Inflammatory macrophage (primary cell): ENCODE data around the gene OTOGL.
"Not testable (repeated sequence)": the region's sequence is repeated elsewhere in the genome, so short reads cannot be mapped to it uniquely, and the experiment has no call there.

ENCODE experiments used
- DNase-seq, 2 donors: peaks; one replicate each; pipeline ENCODE4 v3.0.0-alpha.2; 2020 to 2022

OTOGL gene

GRCh38 chr12:80227904-80228303, 128.6 kb downstream of the OTOGL start:
- not testable (repeated sequence) for DNase-seq

- DNase-seq: no peak
Observed at GRCh38 chr12:80230068-80230467, 130.7 kb downstream of the OTOGL start.

GRCh38 chr12:80232837-80233236, 133.5 kb downstream of the OTOGL start:
- DNase-seq: no peak

GRCh38 chr12:80233926-80234325, 134.6 kb downstream of the OTOGL start:
- no peak for DNase-seq

GRCh38 chr12:80234667-80235066, 135.3 kb downstream of the OTOGL start:
- no peak for DNase-seq

GRCh38 chr12:80235944-80236343, 136.6 kb downstream of the OTOGL start:
- DNase-seq: no peak

- no peak for DNase-seq
Observed at GRCh38 chr12:80239867-80240266, 140.5 kb downstream of the OTOGL start.

GRCh38 chr12:80241576-80242273, 142.4 kb downstream of the OTOGL start:
- no peak for DNase-seq

- no peak for DNase-seq
Observed at GRCh38 chr12:80242321-80242720, 143.0 kb downstream of the OTOGL start.

- not testable (repeated sequence) for DNase-seq
Observed at GRCh38 chr12:80249581-80249980, 150.2 kb downstream of the OTOGL start.

GRCh38 chr12:80257920-80258319, 158.6 kb downstream of the OTOGL start:
- DNase-seq: no peak

GRCh38 chr12:80260269-80260668, 160.9 kb downstream of the OTOGL start:
- no peak for DNase-seq

GRCh38 chr12:80261403-80261802, 162.1 kb downstream of the OTOGL start:
- DNase-seq: no peak

GRCh38 chr12:80262346-80262745, 163.0 kb downstream of the OTOGL start:
- no peak for DNase-seq

- DNase-seq: no peak
Observed at GRCh38 chr12:80262771-80263170, 163.4 kb downstream of the OTOGL start.

- DNase-seq: no peak
Observed at GRCh38 chr12:80264386-80264785, 165.0 kb downstream of the OTOGL start.

- no peak for DNase-seq
Observed at GRCh38 chr12:80264891-80265290, 165.6 kb downstream of the OTOGL start.

GRCh38 chr12:80268924-80269749, 169.8 kb downstream of the OTOGL start:
- no peak for DNase-seq

- peak; percentile 28 to 30 for DNase-seq
Observed at GRCh38 chr12:80269803-80270552, 170.6 kb downstream of the OTOGL start.

GRCh38 chr12:80271780-80272179, 172.4 kb downstream of the OTOGL start:
- DNase-seq: no peak

- DNase-seq: no peak
Observed at GRCh38 chr12:80272387-80272915, 173.1 kb downstream of the OTOGL start.

- no peak for DNase-seq
Observed at GRCh38 chr12:80273144-80273543, 173.8 kb downstream of the OTOGL start.

GRCh38 chr12:80277732-80278131, 178.4 kb downstream of the OTOGL start:
- DNase-seq: no peak
